Gastrocnemius medialis (tissue), 4 donors: Measurements from ENCODE around the gene PLAC8. TPM values are rescaled to one million over a fixed set of nuclear protein-coding genes. Genes with fewer than 3 reads are reported as not detected.
"Not testable (repeated sequence)": the region's sequence is repeated elsewhere in the genome, so short reads cannot be mapped to it uniquely, and the experiment has no call there.

Experiments used
- ATAC-seq, 2 donors: fragments of 150-250 bp; one replicate each; pipeline ENCODE4 v1.9.1; 2016
- DNase-seq, 2 donors: peaks; one replicate each; pipeline ENCODE4 v3.0.0-alpha.2; 2019
- H3K27ac ChIP-seq, 4 donors: fragments of 200-600 bp; sonication (generic); 1 replicate in 1 of 4; 2 replicates in 3 of 4; pipeline ENCODE4 v1.5.1; 2016 to 2018; ENCODE audit warnings: mild to moderate bottlenecking in 2 of 4, moderate library complexity in 1 of 4
- H3K27me3 ChIP-seq, 3 donors: fragments of 200-600 bp; sonication (generic) in 2 of 3; 1 replicate in 1 of 3; 2 replicates in 2 of 3; pipeline versions ENCODE4 v1.5.1 to v1.6.0; 2016 to 2019; ENCODE audit warnings: mild to moderate bottlenecking in 1 of 3, moderate library complexity in 1 of 3
- H3K36me3 ChIP-seq, 2 donors: fragments of 200-600 bp; sonication (generic) in 1 of 2; one replicate each; pipeline ENCODE4 v1.5.1; 2017 to 2018
- H3K4me1 ChIP-seq, 2 donors: fragments of 200-600 bp; sonication (generic) in 1 of 2; one replicate each; pipeline ENCODE4 v1.5.1; 2016 to 2017; ENCODE audit warnings: mild to moderate bottlenecking in 2 of 2
- H3K4me3 ChIP-seq, 4 donors: fragments of 200-600 bp; sonication (generic) in 3 of 4; 1 replicate in 1 of 4; 2 replicates in 3 of 4; pipeline ENCODE4 v1.5.1; 2016 to 2019; ENCODE audit warnings: mild to moderate bottlenecking in 2 of 4
- H3K9me3 ChIP-seq, 3 donors: fragments of 200-600 bp; sonication (generic) in 2 of 3; 1 replicate in 1 of 3; 2 replicates in 2 of 3; pipeline ENCODE4 v1.5.1; 2016 to 2019
- CTCF ChIP-seq, 5 experiments: fragments of 450-650 bp in 3 of 5; fragments of 200-600 bp in 2 of 5; sonication (generic) in 2 of 5; IDR thresholded peaks in 4 of 5; conservative IDR thresholded peaks in 1 of 5; 1 replicate in 4 of 5; 2 replicates in 1 of 5; pipeline ENCODE4 v1.5.1; 2016 to 2019; ENCODE audit warnings: antibody characterized with exemption in 5 of 5, mild to moderate bottlenecking in 3 of 5, moderate library complexity in 3 of 5
- POLR2A ChIP-seq, 2 donors: fragments of 450-650 bp; IDR thresholded peaks; one replicate each; pipeline ENCODE4 v1.6.1; 2017; ENCODE audit warnings: antibody characterized with exemption in 2 of 2, mild to moderate bottlenecking in 2 of 2, moderate library complexity in 2 of 2
- in situ Hi-C, 4 donors: fragments of 200-750 bp; cut with MboI; loops; one replicate each; pipeline versions ENCODE4 v1.15.0 to v1.8.0; 2017; ENCODE audit warnings: low sequenced_read_pairs in 4 of 4
- intact Hi-C: fragments of 100-400 bp; cut with DNase I; formaldehyde crosslinking; loops from one replicate; pipeline ENCODE4 v1.15.1; 2023; ENCODE audit warnings: low total_unique reads
- total RNA-seq, 4 donors: library from RNA; depleted of rRNA; stranded (reverse); fragments of >200 nt; gene quantifications; one replicate each; pipeline versions ENCODE4 v1.1.0 to v1.2.3, GENCODE V29; 2016

PLAC8 gene
- total RNA-seq, 4 donors from 2014 or later: 0.23 to 1.1 (median 0.53) TPM; not detected in 1

GRCh38 chr4:83067058-83067639, 47.4 kb downstream of the PLAC8 start:
- H3K4me3 ChIP-seq: no peak overlapping the region

DNA sequence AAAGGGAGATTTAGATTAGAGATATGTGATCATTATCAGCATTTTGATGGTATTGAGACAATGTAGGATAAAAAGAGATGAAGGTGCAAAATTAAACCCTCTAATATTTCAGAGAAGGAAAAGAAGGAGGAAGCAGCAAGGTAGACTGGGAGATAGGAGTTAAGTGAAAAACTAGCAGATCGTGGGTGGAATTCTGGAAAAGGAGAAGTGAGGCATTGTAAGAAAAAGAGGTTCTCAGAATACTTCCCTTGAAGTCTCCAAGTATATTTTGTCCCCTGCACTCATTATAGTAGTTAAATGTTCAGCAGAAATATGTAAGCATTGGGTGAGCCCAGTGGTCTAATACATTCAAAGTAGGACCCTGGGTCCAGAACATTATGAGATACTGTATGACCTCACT, 49.3 kb downstream of the PLAC8 start:
- Histone ChIP-seq H3K9me3 (no peaks in the 10 kb centered on the region), H3K27me3 (no peaks in the 10 kb centered on the region), H3K4me1 (no peaks in the 10 kb centered on the region), H3K27ac (no peak overlapping the region), H3K36me3 (peaks cover 0 to 86% of the 10 kb centered on the region in 2 donors), H3K4me3 (no peak overlapping the region)
- TF ChIP-seq POLR2A (IDR thresholded peaks at IDR 0.05): no peak
- no peak for TF ChIP-seq CTCF (IDR thresholded peaks at IDR 0.05 in 4 of 5, conservative IDR thresholded peaks at IDR 0.05 in 1 of 5)
- no peak for DNase-seq
- no peak for ATAC-seq
- in situ Hi-C loops (loop anchor here in 1 of 4 donors (5.0 kb wide), 1 partner anchor 197 kb away; no protein-coding TSS in a partner anchor), intact Hi-C loops (no loop called here)

More at GRCh38 chr4:83067058-83067639, 47.4 kb downstream of the PLAC8 start:
- H3K9me3 ChIP-seq: no peaks in the 10 kb centered on the region
- no peaks in the 10 kb centered on the region for H3K27me3 ChIP-seq
- H3K4me1 ChIP-seq: no peaks in the 10 kb centered on the region
- H3K36me3 ChIP-seq: peaks cover 0 to 92% of the 10 kb centered on the region in 2 donors
- DNase-seq (no peak), ATAC-seq (peak in 1 of 2 donors; percentile 84)
- no peak for TF ChIP-seq CTCF (IDR thresholded peaks at IDR 0.05 in 4 of 5, conservative IDR thresholded peaks at IDR 0.05 in 1 of 5)
- no peak for TF ChIP-seq POLR2A (IDR thresholded peaks at IDR 0.05)
- intact Hi-C loops: no loop called here
- in situ Hi-C loops: loop anchor here in 1 of 4 donors (5.0 kb wide), 1 partner anchor 195 kb away; no protein-coding TSS in a partner anchor
- peak overlapping the region in 1 of 4 donors; percentile 46 for H3K27ac ChIP-seq

DNA sequence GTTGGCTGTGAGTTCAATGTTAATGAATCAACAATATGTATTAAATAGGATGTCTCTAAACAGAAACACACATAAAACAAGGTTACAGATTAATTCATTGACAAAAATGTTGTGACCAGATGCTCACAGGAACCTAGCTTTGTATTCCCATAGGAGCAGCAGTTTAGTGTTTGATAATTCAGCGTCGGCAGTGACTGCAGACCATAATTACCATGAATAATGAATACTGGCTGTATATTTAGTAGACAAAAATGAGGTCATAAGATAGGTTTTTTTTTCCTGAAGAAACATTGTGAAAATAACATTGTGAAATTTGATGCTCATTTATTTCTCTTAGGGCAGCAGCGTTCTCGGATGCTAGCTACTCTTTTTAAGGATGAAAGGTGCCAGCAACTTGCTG, 51.8 kb downstream of the PLAC8 start:
- Histone ChIP-seq H3K36me3 (peaks cover 7 to 73% of the 10 kb centered on the region in 2 donors), H3K27me3 (no peaks in the 10 kb centered on the region), H3K27ac (no peak overlapping the region), H3K9me3 (no peaks in the 10 kb centered on the region), H3K4me1 (no peaks in the 10 kb centered on the region), H3K4me3 (no peak overlapping the region)
- intact Hi-C loops (no loop called here), in situ Hi-C loops (no loop called here)
- TF ChIP-seq POLR2A (IDR thresholded peaks at IDR 0.05): no peak
- TF ChIP-seq CTCF (IDR thresholded peaks at IDR 0.05 in 4 of 5, conservative IDR thresholded peaks at IDR 0.05 in 1 of 5): no peak
- ATAC-seq (no peak), DNase-seq (no peak)

DNA sequence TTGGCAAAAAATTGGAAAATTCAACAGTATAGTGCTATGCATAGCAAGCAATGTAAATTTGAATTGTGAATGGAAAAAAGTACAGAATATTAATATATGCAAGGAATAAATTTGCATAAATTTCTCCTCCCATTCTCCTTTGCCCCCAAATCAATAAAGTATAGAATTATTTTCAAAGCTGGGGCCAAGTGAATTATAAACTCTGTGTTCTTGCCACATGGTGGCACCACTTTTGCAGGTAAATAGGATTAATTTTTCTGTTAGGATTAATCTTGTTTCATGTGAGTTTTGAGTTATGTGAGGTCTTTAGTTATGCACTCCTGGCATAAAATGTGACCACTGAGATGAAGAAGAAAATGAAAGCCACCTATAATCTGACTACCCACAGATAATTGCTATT, 59.6 kb downstream of the PLAC8 start:
- DNase-seq: no peak
- ATAC-seq: no peak
- H3K4me1 ChIP-seq: no peaks in the 10 kb centered on the region
- no peaks in the 10 kb centered on the region for H3K9me3 ChIP-seq
- in situ Hi-C loops (no loop called here), intact Hi-C loops (no loop called here)
- no peaks in the 10 kb centered on the region for H3K27me3 ChIP-seq
- H3K4me3 ChIP-seq: no peak overlapping the region
- TF ChIP-seq CTCF (IDR thresholded peaks at IDR 0.05 in 4 of 5, conservative IDR thresholded peaks at IDR 0.05 in 1 of 5): peak in 1 of 5 experiments; percentile 7
- no peak for TF ChIP-seq POLR2A (IDR thresholded peaks at IDR 0.05)
- peaks cover 7 to 62% of the 10 kb centered on the region in 2 donors for H3K36me3 ChIP-seq
- H3K27ac ChIP-seq: no peak overlapping the region

DNA sequence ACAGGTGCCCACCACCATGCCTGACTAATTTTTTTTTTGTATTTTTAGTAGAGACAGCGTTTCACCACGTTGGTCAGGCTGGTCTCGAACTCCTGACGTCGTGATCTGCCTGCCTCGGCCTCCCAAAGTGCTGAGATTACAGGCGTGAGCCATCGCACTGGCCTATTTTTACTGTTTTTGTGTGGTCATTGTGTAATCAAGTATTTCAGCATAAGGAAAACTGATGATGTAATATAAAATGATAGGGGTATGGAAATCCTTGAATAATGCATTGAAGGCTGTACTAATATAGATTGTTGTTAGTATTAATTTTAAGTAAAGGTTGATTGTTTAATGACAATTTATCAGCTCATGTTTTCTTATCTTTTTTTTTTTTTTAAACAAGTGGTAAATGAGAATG, 65.7 kb downstream of the PLAC8 start:
- H3K4me1 ChIP-seq, ATAC-seq, H3K9me3 ChIP-seq, H3K4me3 ChIP-seq, intact Hi-C loops, H3K27me3 ChIP-seq, H3K27ac ChIP-seq, DNase-seq: not testable (repeated sequence)
- H3K36me3 ChIP-seq: peaks cover 0 to 44% of the 10 kb centered on the region in 2 donors
- in situ Hi-C loops: loop anchor here in 2 of 4 donors (25.0 kb wide), 1 partner anchor 414 kb away; the partner anchor contains the start of genes HELQ (in 2 of the 2) and MRPS18C (in 2 of the 2)
